SU-DHL-6 (cell line): ENCODE measurements around the gene ALDOA.

Source experiments
- EZH2phosphoT487 ChIP-seq: fragments of 200-600 bp; sonication (generic), shearing (Covaris generic); conservative IDR thresholded peaks from 2 replicates; pipeline ENCODE4 v1.6.1; 2018; ENCODE audit warnings: mild to moderate bottlenecking, antibody characterized with exemption, low read length, moderate library complexity, mixed read lengths
- TF ChIP-seq, protein P1 (sequence below): fragments of 200-600 bp; sonication (generic); IDR thresholded peaks from one replicate; pipeline ENCODE4 v1.5.1; 2017; ENCODE audit warnings: antibody characterized with exemption, mild to moderate bottlenecking, low read length, moderate library complexity; ENCODE audit not compliant: insufficient read depth, poor library complexity, severe bottlenecking

- TF ChIP-seq, protein P1, sequence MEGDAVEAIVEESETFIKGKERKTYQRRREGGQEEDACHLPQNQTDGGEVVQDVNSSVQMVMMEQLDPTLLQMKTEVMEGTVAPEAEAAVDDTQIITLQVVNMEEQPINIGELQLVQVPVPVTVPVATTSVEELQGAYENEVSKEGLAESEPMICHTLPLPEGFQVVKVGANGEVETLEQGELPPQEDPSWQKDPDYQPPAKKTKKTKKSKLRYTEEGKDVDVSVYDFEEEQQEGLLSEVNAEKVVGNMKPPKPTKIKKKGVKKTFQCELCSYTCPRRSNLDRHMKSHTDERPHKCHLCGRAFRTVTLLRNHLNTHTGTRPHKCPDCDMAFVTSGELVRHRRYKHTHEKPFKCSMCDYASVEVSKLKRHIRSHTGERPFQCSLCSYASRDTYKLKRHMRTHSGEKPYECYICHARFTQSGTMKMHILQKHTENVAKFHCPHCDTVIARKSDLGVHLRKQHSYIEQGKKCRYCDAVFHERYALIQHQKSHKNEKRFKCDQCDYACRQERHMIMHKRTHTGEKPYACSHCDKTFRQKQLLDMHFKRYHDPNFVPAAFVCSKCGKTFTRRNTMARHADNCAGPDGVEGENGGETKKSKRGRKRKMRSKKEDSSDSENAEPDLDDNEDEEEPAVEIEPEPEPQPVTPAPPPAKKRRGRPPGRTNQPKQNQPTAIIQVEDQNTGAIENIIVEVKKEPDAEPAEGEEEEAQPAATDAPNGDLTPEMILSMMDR, result no peak
- no peak for TF ChIP-seq EZH2phosphoT487
Measured at GRCh38 chr16:30068333-30068732, 2.8 kb downstream of the ALDOA start.
